ENCODE results near the gene IL22RA2. TPM values are rescaled to one million over a fixed set of nuclear protein-coding genes. Genes with fewer than 3 reads are reported as not detected.

The IL22RA2 gene
- total and polyA plus RNA-seq, 9 of the 15 experiments (the other 6 are each of a cell fraction or from before 2014, with no cell fraction given), result 0.03 TPM; not detected in 8

GRCh38 chr6:137170266-137171052 is 3.0 kb downstream of the IL22RA2 start (continued):
- TF ChIP-seq ZBTB49 (CRISPR knock-in tag; IDR thresholded peaks at IDR 0.05; ENCODE audit: borderline replicate concordance) (no peak), CGGBP1 (CRISPR knock-in tag; IDR thresholded peaks at IDR 0.05) (0 out of 2 replicates have a peak, but pooled peaks have one; percentile 69), PCBP1 (IDR thresholded peaks at IDR 0.05; ENCODE audit: low read depth, low read length, poor library complexity, severe bottlenecking) (no peak), E2F4 (CRISPR knock-in tag; IDR thresholded peaks at IDR 0.05; ENCODE audit: low read depth) (no peak), CHAMP1 (IDR thresholded peaks at IDR 0.05) (peak; percentile 69; the same call in 1 of the 2 replicates), IRF2 (CRISPR knock-in tag; IDR thresholded peaks at IDR 0.05) (no peak), DNMT1 (IDR thresholded peaks at IDR 0.05) (no peak), BMI1 (IDR thresholded peaks at IDR 0.05; ENCODE audit: low read length) (no peak), MLX (CRISPR knock-in tag; conservative IDR thresholded peaks at IDR 0.05) (no peak), HDAC2 (IDR thresholded peaks at IDR 0.05) (0 out of 2 replicates have a peak, but pooled peaks have one; percentile 16), SMARCA5 (IDR thresholded peaks at IDR 0.05) (no peak), ARID4B (CRISPR knock-in tag; IDR thresholded peaks at IDR 0.05) (no peak), HOXB6 (CRISPR knock-in tag; IDR thresholded peaks at IDR 0.05; ENCODE audit: borderline replicate concordance) (no peak; the same call in 1 of the 2 replicates), GABPB2 (CRISPR knock-in tag; conservative IDR thresholded peaks at IDR 0.05) (no peak)

Data from K562 (cell line).